Muscle of back (tissue), 11 donors: ENCODE data around the gene IFI16. TPM values are rescaled to one million over a fixed set of nuclear protein-coding genes. Genes with fewer than 3 reads are reported as not detected.
"Not testable (repeated sequence)": the region's sequence is repeated elsewhere in the genome, so short reads cannot be mapped to it uniquely, and the experiment has no call there.

Experiments used
- DNase-seq, 3 donors: peaks; one replicate each; pipeline versions ENCODE4 v3.0.0 to v3.0.0-alpha.2; 2013
- polyA plus RNA-seq, 10 donors: library from polyadenylated mRNA; unstranded; fragments of 120-200 nt; gene quantifications; one replicate each; pipeline ENCODE4 v1.2.1, GENCODE V29; 2013; ENCODE audit not compliant: insufficient read length in 10 of 10

Gene IFI16
- polyA plus RNA-seq, 10 donors: 36.8 to 57.7 (median 40.5) TPM

DNA sequence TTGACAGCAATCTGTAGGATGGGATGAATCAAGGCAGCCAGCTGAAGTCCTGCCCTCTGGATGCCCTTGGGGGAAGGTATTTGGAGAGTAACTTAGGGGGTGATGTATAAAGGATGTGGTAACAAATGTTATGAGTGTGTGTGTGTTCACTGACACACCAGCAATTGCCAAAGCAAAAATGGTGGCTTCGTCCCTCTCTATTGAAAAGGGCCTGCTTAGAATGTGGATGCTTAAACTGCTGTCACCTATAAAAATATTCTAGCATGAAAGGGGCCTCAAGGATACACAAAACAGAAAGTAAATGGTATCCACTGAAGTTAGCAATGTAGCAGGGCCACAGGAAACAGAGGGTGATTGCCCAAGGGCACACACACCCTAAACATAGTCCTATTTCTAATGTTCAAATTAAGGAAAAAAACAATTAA, 81.9 kb downstream of the IFI16 start:
- DNase-seq: peak in 1 of 3 donors; percentile 52

DNA sequence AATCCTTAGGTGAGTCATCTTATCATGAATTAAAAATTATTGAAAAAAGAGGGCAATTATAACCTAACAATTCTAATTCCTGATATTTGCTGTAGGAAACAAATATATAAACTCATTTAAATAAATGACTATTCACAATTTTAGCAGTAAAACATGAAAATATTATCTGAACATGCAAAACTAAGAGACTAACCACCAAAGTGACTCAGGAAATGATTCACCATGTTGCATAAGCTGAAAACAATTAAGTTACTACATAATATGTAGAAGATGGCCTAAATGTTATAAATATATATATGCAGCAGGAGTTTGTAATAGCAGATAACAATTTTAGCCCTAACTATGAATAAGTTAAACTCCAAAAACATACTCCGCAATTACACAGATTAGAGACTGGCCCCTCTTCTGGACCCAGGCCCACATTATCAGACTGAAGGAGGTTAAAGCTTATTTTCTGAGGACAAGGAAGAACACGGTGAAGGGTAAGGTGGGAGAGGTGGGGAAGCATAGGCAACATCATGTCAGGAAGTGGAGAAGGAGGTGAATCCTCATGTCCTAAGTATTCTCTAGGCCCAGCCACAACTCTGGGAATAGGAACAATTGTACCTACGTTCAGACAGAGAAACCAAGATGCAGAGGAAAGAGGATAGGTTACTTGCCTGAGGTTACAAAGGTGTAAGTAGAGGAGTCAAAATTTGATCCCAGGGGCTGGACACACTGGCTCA, 82.5 kb downstream of the IFI16 start:
- DNase-seq: peak in 1 of 3 donors; percentile 49

DNA sequence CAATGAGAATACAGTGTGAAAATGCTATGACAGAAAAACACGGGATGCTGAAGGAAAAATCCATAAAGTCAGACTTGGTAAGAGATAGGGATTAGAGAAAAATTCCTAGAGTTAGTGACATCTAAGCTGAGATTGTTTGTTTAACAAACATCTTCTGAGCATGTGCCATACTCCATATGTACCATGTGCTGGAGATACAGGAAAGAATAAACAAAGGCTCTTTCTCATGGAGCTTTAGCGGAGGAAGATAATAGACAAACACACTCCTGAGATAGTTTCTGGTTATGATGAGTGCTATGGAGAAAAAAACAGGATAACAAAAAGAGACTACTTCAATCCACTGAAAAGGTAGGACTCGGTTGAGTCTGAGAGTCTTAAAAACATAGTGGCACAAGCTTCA, 88.9 kb downstream of the IFI16 start:
- no peak for DNase-seq

DNA sequence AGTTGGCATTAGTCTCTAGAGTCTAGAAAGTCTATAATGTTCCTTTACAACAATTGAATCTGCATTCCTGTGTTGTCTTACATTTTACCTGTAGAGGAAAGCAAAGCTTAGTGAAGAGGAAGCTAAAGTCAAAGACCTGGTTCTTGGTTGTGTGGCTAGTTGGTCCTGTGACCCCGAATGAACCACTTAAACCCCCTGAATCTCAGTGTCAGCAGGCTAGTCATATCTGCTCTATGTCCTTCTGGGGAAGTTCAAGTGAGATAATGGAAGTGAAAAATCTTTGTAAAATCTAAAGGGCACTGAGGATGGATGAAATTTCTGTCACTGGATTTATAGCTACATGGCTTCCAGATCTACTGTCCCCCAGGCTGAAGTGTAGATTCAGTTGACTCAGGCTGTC, 90.9 kb downstream of the IFI16 start:
- no peak for DNase-seq

DNA sequence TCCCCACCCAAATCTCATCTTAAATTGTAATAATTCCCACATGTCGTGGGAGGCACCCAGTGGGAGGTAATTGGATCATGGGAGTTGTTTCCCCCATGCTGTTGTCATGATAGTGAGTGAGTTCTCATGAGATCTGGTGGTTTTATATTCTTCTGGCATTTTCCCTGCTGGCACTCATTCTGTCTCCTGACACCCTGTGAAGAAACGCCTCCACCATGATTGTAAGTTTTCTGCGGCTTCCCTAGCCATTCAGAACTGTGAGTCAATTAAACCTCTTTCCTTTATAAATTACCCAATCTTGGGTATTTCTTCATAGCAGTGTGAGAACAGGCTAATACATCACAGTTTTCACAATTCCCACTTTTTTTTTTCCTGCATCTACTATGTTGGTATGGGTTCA, 93.3 kb downstream of the IFI16 start:
- DNase-seq: not testable (repeated sequence)

Other genes with a start within 250 kb of the IFI16 start
- not detected for gene OR6N1, start 237.7 kb upstream of the IFI16 start, polyA plus RNA-seq
- not detected for gene OR6N2, start 228.7 kb upstream of the IFI16 start, polyA plus RNA-seq
- 1 to 10 TPM; 2.4 to 8.5 (median 4.4) TPM for gene MNDA, start 178.6 kb upstream of the IFI16 start, polyA plus RNA-seq
- gene PYHIN1, start 78.4 kb upstream of the IFI16 start, polyA plus RNA-seq: 1 to 10 TPM in 1 of 10 donors, under 1 TPM in 6, not detected in 3; 0.10 to 3.5 (median 0.37) TPM
- gene AIM2, start 66.9 kb downstream of the IFI16 start, polyA plus RNA-seq: under 1 TPM in 8 of 10 donors, not detected in 2; 0.15 to 0.82 (median 0.38) TPM
- 1 to 10 TPM in 3 of 10 donors, under 1 TPM in 7; 0.17 to 1.5 (median 0.62) TPM for gene CADM3, start 161.7 kb downstream of the IFI16 start, polyA plus RNA-seq
- 1 to 10 TPM; 1.3 to 3.9 (median 2.1) TPM for gene ACKR1, start 195.0 kb downstream of the IFI16 start, polyA plus RNA-seq